Measurements from ENCODE around the gene SLC5A1.

- TF ChIP-seq, protein P1, sequence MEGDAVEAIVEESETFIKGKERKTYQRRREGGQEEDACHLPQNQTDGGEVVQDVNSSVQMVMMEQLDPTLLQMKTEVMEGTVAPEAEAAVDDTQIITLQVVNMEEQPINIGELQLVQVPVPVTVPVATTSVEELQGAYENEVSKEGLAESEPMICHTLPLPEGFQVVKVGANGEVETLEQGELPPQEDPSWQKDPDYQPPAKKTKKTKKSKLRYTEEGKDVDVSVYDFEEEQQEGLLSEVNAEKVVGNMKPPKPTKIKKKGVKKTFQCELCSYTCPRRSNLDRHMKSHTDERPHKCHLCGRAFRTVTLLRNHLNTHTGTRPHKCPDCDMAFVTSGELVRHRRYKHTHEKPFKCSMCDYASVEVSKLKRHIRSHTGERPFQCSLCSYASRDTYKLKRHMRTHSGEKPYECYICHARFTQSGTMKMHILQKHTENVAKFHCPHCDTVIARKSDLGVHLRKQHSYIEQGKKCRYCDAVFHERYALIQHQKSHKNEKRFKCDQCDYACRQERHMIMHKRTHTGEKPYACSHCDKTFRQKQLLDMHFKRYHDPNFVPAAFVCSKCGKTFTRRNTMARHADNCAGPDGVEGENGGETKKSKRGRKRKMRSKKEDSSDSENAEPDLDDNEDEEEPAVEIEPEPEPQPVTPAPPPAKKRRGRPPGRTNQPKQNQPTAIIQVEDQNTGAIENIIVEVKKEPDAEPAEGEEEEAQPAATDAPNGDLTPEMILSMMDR (IDR thresholded peaks at IDR 0.05) = no peak
- TF ChIP-seq REST (IDR thresholded peaks at IDR 0.05) (no peak), POLR2A (IDR thresholded peaks at IDR 0.05; ENCODE audit: low read length) (no peak), RFX5 (IDR thresholded peaks at IDR 0.05) (no peak), MAFK (IDR thresholded peaks at IDR 0.05; ENCODE audit: partially characterized antibody) (no peak), ESRRA (IDR thresholded peaks at IDR 0.05; ENCODE audit: borderline replicate concordance, low read length) (no peak), TP53 (CRISPR knock-in tag; IDR thresholded peaks at IDR 0.05) (no peak)
Observed at GRCh38 chr22:32119568-32120235, 76.6 kb downstream of the SLC5A1 start.

Measured in A549 (cell line).